ENCODE data around the gene DOK3. TPM values are rescaled to one million over a fixed set of nuclear protein-coding genes. Genes with fewer than 3 reads are reported as not detected.
A peak's percentile ranks its signal among the peaks of the same experiment; 100 is the strongest.

DOK3 gene
- total and polyA plus RNA-seq, 2 of the 13 experiments (the other 11 are each of a cell fraction or from before 2014, with no cell fraction given): 1.4 to 1.5 TPM

DNA sequence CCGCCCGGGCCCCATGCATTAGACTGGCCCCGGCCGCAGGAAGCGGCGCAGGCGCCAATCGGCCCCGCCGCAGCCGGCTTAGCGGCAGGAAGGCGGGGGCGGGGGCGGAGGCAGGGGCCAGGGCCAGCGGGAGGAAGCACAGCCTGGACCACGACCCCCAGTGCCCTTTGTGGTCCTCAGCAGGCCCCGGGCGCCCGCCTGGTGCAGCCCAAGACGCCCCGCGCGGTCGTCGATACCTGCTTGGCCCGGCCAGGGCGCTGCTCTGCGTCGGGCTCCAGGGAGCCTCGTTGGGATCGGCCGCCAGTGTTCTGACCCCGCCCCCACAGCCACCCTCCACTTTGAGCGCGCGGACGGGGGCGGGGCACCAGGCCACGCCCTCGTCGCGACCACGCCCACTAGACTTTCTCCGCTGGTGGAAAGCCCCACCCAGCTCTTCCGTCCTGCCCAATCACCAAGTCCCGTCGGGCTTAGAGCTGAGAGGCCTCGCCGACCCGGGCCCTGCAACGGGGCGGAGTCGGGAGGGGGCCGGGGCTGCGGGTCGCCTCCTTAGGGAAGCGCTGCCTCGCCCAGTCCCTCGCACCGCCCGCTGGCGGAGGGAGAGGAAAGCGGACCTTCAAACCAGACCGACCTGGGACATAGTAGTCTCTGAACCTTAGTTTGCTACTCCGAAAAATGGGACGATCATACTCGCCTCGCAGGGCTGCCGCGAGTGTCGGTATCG is 12.2 kb downstream of the DOK3 start, which contains the start of gene PDLIM7:
Gene PDLIM7, minus strand, starts transcription at position 313 of the 721 bp plus-strand sequence. CDS start 1,092 bp downstream, outside the sequence.
- Histone ChIP-seq H3K4me3 (replicated peaks in 1 of 3; ENCODE audit: insufficient read depth in 1 of 3, low read depth in 2 of 3, low read length in 3 of 3) (peak within 1 kb of the TSS; percentile 65 to 85 (median 68)), H3K36me3 (replicated peaks in 1 of 2; ENCODE audit: control insufficient read depth in 1 of 2, insufficient read depth in 2 of 2, low read length in 2 of 2) (no peaks in the 10 kb centered on the region), H3K79me2 (ENCODE audit: insufficient read depth, low read length) (no peaks in the 10 kb centered on the region), H3K9me3 (ENCODE audit: low read length) (no peaks in the 10 kb centered on the region), H4K20me1 (ENCODE audit: insufficient read depth, low read length) (peaks cover 15% of the 10 kb centered on the region; the same call in 1 of the 2 replicates), H3K27ac (ENCODE audit: extremely low read length, insufficient read depth, low read length) (peak within 1 kb of the TSS; percentile 75), H3K27me3 (ENCODE audit: control insufficient read depth in 1 of 2, insufficient read depth in 2 of 2, low read length in 2 of 2) (peaks cover 0 to 29% of the 10 kb centered on the region in 2 experiments; a peak in 3 of 5 replicates), H3K4me2 (ENCODE audit: low read depth, low read length) (peak within 1 kb of the TSS; percentile 99), H2AFZ (ENCODE audit: low read length) (no peak within 1 kb of the TSS), H3K4me1 (ENCODE audit: insufficient read depth, low read length) (peaks cover 57% of the 10 kb centered on the region), H3K9ac (ENCODE audit: insufficient read depth, low read depth, low read length) (peak within 1 kb of the TSS; percentile 83)
- BruUV-seq (replicated peaks): no TSS peak
- intact Hi-C loops (cut with micrococcal nuclease; ENCODE audit: unreplicated experiment): loop anchor here (2.0 to 5.0 kb wide), 2 partner anchors 41 to 185 kb away; partner anchors contain the start of gene MXD3
- in situ Hi-C loops (cut with HindIII; ENCODE audit: extremely low pct_ligation_motif_present, low pct_unique_long_range_greater_than_20kb): no loop called here
- DNase-seq (ENCODE audit: low spot score): peak; percentile 94
- no CpG with 5 or more reads among the region's 73 CpGs for WGBS (ENCODE audit: low lambda C conversion rate)
- FAIRE-seq: peak; percentile 84
- ATAC-seq: peak; percentile 77
- CTCF ChIA-PET (ENCODE audit: low intra/inter-chr PET ratio, low total read pairs): interaction anchor here (1.0 kb wide), 1 partner anchor 42 kb away, joined by 3 read pairs; no protein-coding TSS in a partner anchor
- POLR2A ChIA-PET: interaction anchor here (0.6 to 3.6 kb wide), 22 partner anchors 16 to 410 kb away, joined by 3 to 42 read pairs (median 4); partner anchors contain the start of genes DDX41, FGFR4 and TMED9
- TF ChIP-seq ZGPAT (CRISPR knock-in tag; IDR thresholded peaks at IDR 0.05) (peak; percentile 51), HNF1B (CRISPR knock-in tag; IDR thresholded peaks at IDR 0.05) (peak; percentile 75), SRSF1 (optimal IDR thresholded peaks at IDR 0.05; ENCODE audit: low read depth, low read length) (peak; percentile 44), ZNF550 (CRISPR knock-in tag; IDR thresholded peaks at IDR 0.05; ENCODE audit: borderline replicate concordance) (no peak), PHF21A (CRISPR knock-in tag; IDR thresholded peaks at IDR 0.05) (peak; percentile 68), LRRFIP1 (CRISPR knock-in tag; conservative IDR thresholded peaks at IDR 0.05) (no peak), NONO (IDR thresholded peaks at IDR 0.05) (no peak), NONO (CRISPR knock-in tag; conservative IDR thresholded peaks at IDR 0.05) (peak; percentile 41; the same call in 1 of the 2 replicates), ZNF589 (CRISPR knock-in tag; conservative IDR thresholded peaks at IDR 0.05) (0 out of 2 replicates have a peak, but pooled peaks have one; percentile 71), POGZ (CRISPR knock-in tag; IDR thresholded peaks at IDR 0.05) (peak; percentile 6; the same call in 1 of the 2 replicates), ZNF605 (CRISPR knock-in tag; IDR thresholded peaks at IDR 0.05) (peak; percentile 91), ETV6 (CRISPR knock-in tag; conservative IDR thresholded peaks at IDR 0.05) (no peak), PAX8 (CRISPR knock-in tag; IDR thresholded peaks at IDR 0.05; ENCODE audit: borderline replicate concordance) (no peak), SSRP1 (CRISPR knock-in tag; IDR thresholded peaks at IDR 0.05) (0 out of 2 replicates have a peak, but pooled peaks have one; percentile 41), GTF2F1 (IDR thresholded peaks at IDR 0.05; ENCODE audit: low read length) (0 out of 2 replicates have a peak, but pooled peaks have one; percentile 26)
- TF ChIP-seq, protein P1, sequence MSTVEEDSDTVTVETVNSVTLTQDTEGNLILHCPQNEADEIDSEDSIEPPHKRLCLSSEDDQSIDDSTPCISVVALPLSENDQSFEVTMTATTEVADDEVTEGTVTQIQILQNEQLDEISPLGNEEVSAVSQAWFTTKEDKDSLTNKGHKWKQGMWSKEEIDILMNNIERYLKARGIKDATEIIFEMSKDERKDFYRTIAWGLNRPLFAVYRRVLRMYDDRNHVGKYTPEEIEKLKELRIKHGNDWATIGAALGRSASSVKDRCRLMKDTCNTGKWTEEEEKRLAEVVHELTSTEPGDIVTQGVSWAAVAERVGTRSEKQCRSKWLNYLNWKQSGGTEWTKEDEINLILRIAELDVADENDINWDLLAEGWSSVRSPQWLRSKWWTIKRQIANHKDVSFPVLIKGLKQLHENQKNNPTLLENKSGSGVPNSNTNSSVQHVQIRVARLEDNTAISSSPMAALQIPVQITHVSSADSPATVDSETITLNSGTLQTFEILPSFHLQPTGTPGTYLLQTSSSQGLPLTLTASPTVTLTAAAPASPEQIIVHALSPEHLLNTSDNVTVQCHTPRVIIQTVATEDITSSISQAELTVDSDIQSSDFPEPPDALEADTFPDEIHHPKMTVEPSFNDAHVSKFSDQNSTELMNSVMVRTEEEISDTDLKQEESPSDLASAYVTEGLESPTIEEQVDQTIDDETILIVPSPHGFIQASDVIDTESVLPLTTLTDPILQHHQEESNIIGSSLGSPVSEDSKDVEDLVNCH (CRISPR knock-in tag; IDR thresholded peaks at IDR 0.05): no peak
